PC-9 (cell line): Measurements from ENCODE around the gene PRPF40A.

Source experiments
- EZH2 ChIP-seq: fragments of 200-600 bp; sonication (generic); IDR thresholded peaks from 2 replicates; pipeline ENCODE4 v1.8.0; 2017; ENCODE audit warnings: antibody characterized with exemption, low read depth
- TF ChIP-seq, protein P1 (sequence below): fragments of 200-600 bp; sonication (generic); conservative IDR thresholded peaks from 2 replicates; pipeline ENCODE4 v1.6.1; 2017; ENCODE audit warnings: mixed run types, antibody characterized with exemption, mild to moderate bottlenecking, moderate library complexity

DNA sequence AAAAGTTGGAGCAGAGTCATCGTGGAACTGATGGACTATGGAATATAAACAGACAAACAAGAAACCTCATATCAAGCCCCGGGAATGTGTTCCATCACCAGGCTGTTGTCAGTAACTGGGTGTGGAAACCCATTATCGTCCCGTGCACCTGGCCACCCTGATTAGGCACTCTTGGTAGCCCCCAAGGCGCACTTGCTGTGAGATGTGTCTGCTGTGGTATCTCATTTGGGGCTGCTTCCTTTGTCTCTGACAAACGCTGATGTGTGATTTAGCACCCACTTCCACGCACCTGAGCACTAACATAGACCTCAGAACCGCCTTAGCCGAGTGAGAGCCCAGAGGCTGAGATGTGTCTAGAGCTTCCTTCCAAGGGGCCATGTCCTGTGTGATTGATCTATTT, 96.3 kb downstream of the PRPF40A start:
- TF ChIP-seq, protein P1, sequence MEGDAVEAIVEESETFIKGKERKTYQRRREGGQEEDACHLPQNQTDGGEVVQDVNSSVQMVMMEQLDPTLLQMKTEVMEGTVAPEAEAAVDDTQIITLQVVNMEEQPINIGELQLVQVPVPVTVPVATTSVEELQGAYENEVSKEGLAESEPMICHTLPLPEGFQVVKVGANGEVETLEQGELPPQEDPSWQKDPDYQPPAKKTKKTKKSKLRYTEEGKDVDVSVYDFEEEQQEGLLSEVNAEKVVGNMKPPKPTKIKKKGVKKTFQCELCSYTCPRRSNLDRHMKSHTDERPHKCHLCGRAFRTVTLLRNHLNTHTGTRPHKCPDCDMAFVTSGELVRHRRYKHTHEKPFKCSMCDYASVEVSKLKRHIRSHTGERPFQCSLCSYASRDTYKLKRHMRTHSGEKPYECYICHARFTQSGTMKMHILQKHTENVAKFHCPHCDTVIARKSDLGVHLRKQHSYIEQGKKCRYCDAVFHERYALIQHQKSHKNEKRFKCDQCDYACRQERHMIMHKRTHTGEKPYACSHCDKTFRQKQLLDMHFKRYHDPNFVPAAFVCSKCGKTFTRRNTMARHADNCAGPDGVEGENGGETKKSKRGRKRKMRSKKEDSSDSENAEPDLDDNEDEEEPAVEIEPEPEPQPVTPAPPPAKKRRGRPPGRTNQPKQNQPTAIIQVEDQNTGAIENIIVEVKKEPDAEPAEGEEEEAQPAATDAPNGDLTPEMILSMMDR, result no peak
- TF ChIP-seq EZH2, result no peak
